NCI-H146 (cell line): ENCODE data around the gene FEM1A.

ENCODE experiments used
- DNase-seq: peaks from one replicate; lab custom pipeline; 2025; lab: John Stamatoyannopoulos, UW

The FEM1A gene

GRCh38 chr19:4847190-4847973, 55.8 kb downstream of the FEM1A start:
- no peak for DNase-seq

- no peak for DNase-seq
Observed at GRCh38 chr19:4849019-4849418, 57.5 kb downstream of the FEM1A start.
